IMR-90 (cell line): ENCODE results near the gene BDKRB1. TPM values are rescaled to one million over a fixed set of nuclear protein-coding genes. Genes with fewer than 3 reads are reported as not detected.

Experiments
- ATAC-seq: fragments of 200-7000 bp; cut with Tn5 transposase; 2 replicates; pipeline ENCODE4 v1.9.1; 2020; ENCODE audit warnings: low read depth, mild to moderate bottlenecking, moderate library complexity
- BruUV-seq: library from RNA; stranded (reverse); fragments of 400-500 nt; replicated peaks from 2 replicates; lab custom pipeline; 2021; lab: Mats Ljungman, UMichigan
- CTCF ChIA-PET: fragments of 300-600 bp; formaldehyde crosslinking; extraction: SDS; loops from one replicate; lab custom pipeline; 2021; ENCODE audit warnings: antibody characterized with exemption; lab: Yijun Ruan, JAX
- POLR2A ChIA-PET: fragments of 300-600 bp; sonication (Branson Sonifier 250); formaldehyde crosslinking; loops from one replicate; lab custom pipeline; 2022; ENCODE audit warnings: antibody characterized with exemption; ENCODE audit not compliant: unreplicated experiment; lab: Charles Lee
- DNase-seq: peaks from one replicate; pipeline ENCODE4 v3.0.0; 2013
- H2AFZ ChIP-seq: replicated peaks from 2 replicates; pipeline ENCODE3; 2013; ENCODE audit warnings: low read length, mild to moderate bottlenecking; ENCODE audit not compliant: poor library complexity
- H2AK5ac ChIP-seq: 2 replicates; pipeline ENCODE4 v1.6.1; 2013; ENCODE audit warnings: low read depth, low read length, inconsistent platforms
- H2AK9ac ChIP-seq: replicated peaks from 2 replicates; pipeline ENCODE3; 2013; ENCODE audit warnings: mild to moderate bottlenecking, low read depth, low read length, moderate library complexity; ENCODE audit not compliant: poor library complexity
- H2BK120ac ChIP-seq: 2 replicates; pipeline ENCODE4 v1.6.1; 2013; ENCODE audit warnings: low read depth, low read length, inconsistent platforms
- H2BK15ac ChIP-seq: 3 replicates; pipeline ENCODE4 v1.6.1; 2013; ENCODE audit warnings: low read depth, low read length, inconsistent platforms
- H2BK20ac ChIP-seq: 2 replicates; pipeline ENCODE4 v1.6.1; 2013; ENCODE audit warnings: low read depth, mild to moderate bottlenecking, inconsistent platforms, low read length, moderate library complexity
- H2BK5ac ChIP-seq: 2 replicates; pipeline ENCODE4 v1.6.1; 2013; ENCODE audit warnings: mild to moderate bottlenecking, low read depth, low read length, inconsistent platforms; ENCODE audit not compliant: poor library complexity, severe bottlenecking
- H3K14ac ChIP-seq: replicated peaks from 2 replicates; pipeline ENCODE4 v1.6.1; 2013; ENCODE audit warnings: low read depth, low read length, inconsistent platforms
- H3K18ac ChIP-seq: 2 replicates; pipeline ENCODE4 v1.6.1; 2013; ENCODE audit warnings: low read depth, low read length, control low read depth
- H3K23ac ChIP-seq: 2 replicates; pipeline ENCODE4 v1.6.1; 2013; ENCODE audit warnings: low read depth, low read length, inconsistent platforms
- H3K27ac ChIP-seq: 2 replicates; pipeline ENCODE4 v1.5.1; 2013; ENCODE audit warnings: mild to moderate bottlenecking, control low read depth, low read length; ENCODE audit not compliant: insufficient read depth
- H3K27me3 ChIP-seq: 2 replicates; pipeline ENCODE4 v1.6.1; 2013; ENCODE audit warnings: low read length; ENCODE audit not compliant: control insufficient read depth, insufficient read depth
- H3K36me3 ChIP-seq: 2 replicates; pipeline ENCODE4 v1.6.1; 2013; ENCODE audit warnings: low read length, mixed read lengths; ENCODE audit not compliant: control insufficient read depth, insufficient read depth
- H3K4ac ChIP-seq: 2 replicates; pipeline ENCODE4 v1.6.1; 2013; ENCODE audit warnings: low read depth, low read length, inconsistent platforms
- H3K4me1 ChIP-seq: 2 replicates; pipeline ENCODE4 v1.6.1; 2013; ENCODE audit warnings: low read length, mixed read lengths; ENCODE audit not compliant: control insufficient read depth, insufficient read depth
- H3K4me2 ChIP-seq: 2 replicates; pipeline ENCODE4 v1.6.1; 2013; ENCODE audit warnings: low read depth, mild to moderate bottlenecking, control low read depth, low read length, moderate library complexity
- H3K4me3 ChIP-seq: 2 replicates; pipeline ENCODE4 v1.5.1; 2013; ENCODE audit warnings: low read depth, mild to moderate bottlenecking, control low read depth, low read length, moderate library complexity; ENCODE audit not compliant: insufficient read depth
- H3K56ac ChIP-seq: 2 replicates; pipeline ENCODE4 v1.6.1; 2013; ENCODE audit warnings: low read length, inconsistent platforms; ENCODE audit not compliant: insufficient read depth; ENCODE audit errors: extremely low read depth
- H3K79me1 ChIP-seq, 2 experiments: 2 replicates each; pipeline ENCODE4 v1.6.1; 2013; ENCODE audit warnings: low read length in 2 of 2, inconsistent platforms in 1 of 2, low read depth in 1 of 2
- H3K9ac ChIP-seq: 2 replicates; pipeline ENCODE4 v1.6.1; 2013; ENCODE audit warnings: low read depth, low read length, control low read depth
- H3K9me1 ChIP-seq: 2 replicates; pipeline ENCODE4 v1.6.1; 2013; ENCODE audit warnings: low read length, inconsistent platforms; ENCODE audit not compliant: insufficient read depth
- H3K9me3 ChIP-seq: 2 replicates; pipeline ENCODE4 v1.6.1; 2013; ENCODE audit warnings: low read length; ENCODE audit not compliant: control insufficient read depth, insufficient read depth
- H4K20me1 ChIP-seq: 2 replicates; pipeline ENCODE4 v1.6.1; 2013; ENCODE audit warnings: low read length, inconsistent platforms; ENCODE audit not compliant: insufficient read depth
- H4K5ac ChIP-seq: 2 replicates; pipeline ENCODE4 v1.6.1; 2013; ENCODE audit warnings: mild to moderate bottlenecking, low read depth, low read length, control low read depth
- H4K8ac ChIP-seq, 2 experiments: 2 replicates each; pipeline ENCODE4 v1.6.1; 2013; ENCODE audit warnings: low read depth in 2 of 2, low read length in 2 of 2, control low read depth in 1 of 2, inconsistent platforms in 1 of 2
- H4K91ac ChIP-seq: 2 replicates; pipeline ENCODE4 v1.6.1; 2013; ENCODE audit warnings: low read depth, low read length, inconsistent platforms; ENCODE audit not compliant: insufficient read depth
- BHLHE40 ChIP-seq: fragments of 150-350 bp; IDR thresholded peaks from 2 replicates; pipeline ENCODE4 v1.6.1; 2016; ENCODE audit warnings: mild to moderate bottlenecking, low read depth, low read length
- CHD1 ChIP-seq: IDR thresholded peaks from 2 replicates; pipeline ENCODE4 v1.6.1; 2012; ENCODE audit warnings: low read depth, low read length, improper control_type of control experiment
- CTCF ChIP-seq: conservative IDR thresholded peaks from 2 replicates; pipeline ENCODE4 v1.5.1; 2012; ENCODE audit warnings: mild to moderate bottlenecking, low read depth, low read length, improper control_type of control experiment
- MAZ ChIP-seq: IDR thresholded peaks from 2 replicates; pipeline ENCODE4 v1.6.1; 2012; ENCODE audit warnings: low read depth, mild to moderate bottlenecking, low read length, improper control_type of control experiment, moderate library complexity, borderline replicate concordance
- USF2 ChIP-seq: fragments of 150-350 bp; IDR thresholded peaks from 2 replicates; pipeline ENCODE4 v1.6.1; 2017; ENCODE audit warnings: mild to moderate bottlenecking, antibody characterized with exemption, low read length, low read depth
- WGBS, 2 experiments: methylation state at CpG; one replicate each; pipeline versions ENCODE4 v1.1.5 to v1.1.7; 2013; ENCODE audit warnings: missing lambda C conversion rate in 2 of 2; ENCODE audit not compliant: insufficient read length in 1 of 2; ENCODE audit errors: extremely low coverage in 2 of 2; 5-methylcytosine and 5-hydroxymethylcytosine counted together
- dilution Hi-C: fragments of 300-500 bp; cut with HindIII; formaldehyde crosslinking; loops from one replicate; pipeline ENCODE4 v1.14.3; 2018; ENCODE audit warnings: low sequenced_read_pairs; ENCODE audit not compliant: unreplicated experiment
- in situ Hi-C: fragments of 300-500 bp; cut with MboI; formaldehyde crosslinking; loops from 3 replicates; pipeline ENCODE4 v1.14.3; 2019; ENCODE audit warnings: low sequenced_read_pairs, inconsistent platforms, mixed read lengths
- intact Hi-C: fragments of 100-400 bp; cut with micrococcal nuclease; formaldehyde crosslinking; loops from 2 replicates; pipeline ENCODE4 v1.10.0; 2022
- polyA plus RNA-seq, 3 experiments: library from polyadenylated mRNA; depleted of rRNA; stranded (reverse); fragments of >200 nt; gene quantifications; 2 replicates each; pipeline ENCODE4 v1.2.3, GENCODE V29; 2012; ENCODE audit warnings: low replicate concordance in 1 of 3
- total RNA-seq: library from RNA; depleted of rRNA; stranded (reverse); fragments of >200 nt; gene quantifications from 2 replicates; pipeline ENCODE4 v1.2.3, GENCODE V29; 2012

Gene BDKRB1
- total and polyA plus RNA-seq, 2 of the 4 experiments (the other 2 are of a cell fraction): 56.5 to 130 TPM

- Histone ChIP-seq H3K23ac (peak overlapping the region; percentile 92; the same call in 1 of the 2 replicates), H3K27me3 (no peaks in the 10 kb centered on the region), H2BK5ac (peak overlapping the region; percentile 97), H3K4ac (peak overlapping the region; percentile 99), H3K14ac (peak overlapping the region; percentile 87), H3K18ac (peak overlapping the region; percentile 84), H3K9me3 (no peaks in the 10 kb centered on the region), H2AK5ac (peak overlapping the region; percentile 97), H3K27ac (peak overlapping the region; percentile 91), H4K91ac (peak overlapping the region; percentile 99), H2AK9ac (peak overlapping the region; percentile 89), H3K9ac (no peak overlapping the region), H3K4me2 (no peak overlapping the region), H3K4me1 (peaks cover 43% of the 10 kb centered on the region), H4K8ac (peak overlapping the region; percentile 79 to 92), H2BK120ac (peak overlapping the region; percentile 99), H3K79me1 (peaks cover 15 to 61% of the 10 kb centered on the region in 2 experiments; a peak in 3 of 4 replicates), H2BK20ac (peak overlapping the region; percentile 96), H3K4me3 (no peak overlapping the region), H3K56ac (peak overlapping the region; percentile 92), H4K20me1 (no peaks in the 10 kb centered on the region), H4K5ac (peak overlapping the region; percentile 87), H3K36me3 (peaks cover 7% of the 10 kb centered on the region; the same call in 1 of the 2 replicates), H2BK15ac (peak overlapping the region; percentile 80), H3K9me1 (peaks cover 32% of the 10 kb centered on the region), H2AFZ (peak overlapping the region; percentile 62)
- TF ChIP-seq CTCF (no peak), USF2 (0 out of 2 replicates have a peak, but pooled peaks have one; percentile 32), CHD1 (no peak), MAZ (0 out of 2 replicates have a peak, but pooled peaks have one; percentile 27), BHLHE40 (peak; percentile 80)
- POLR2A ChIA-PET: no interaction called here
- in situ Hi-C loops (loop anchor here (25.0 kb wide), 1 partner anchor 714 kb away; the partner anchor contains the start of gene GLRX5), dilution Hi-C loops (no loop called here), intact Hi-C loops (no loop called here)
- BruUV-seq: no TSS peak
- no peak for DNase-seq
- WGBS, 2 experiments: 71% methylated on average over 1 of the region's 4 CpGs; no CpG with 5 or more reads in 1 of the 2 experiments
- CTCF ChIA-PET: interaction anchor here (1.4 to 1.6 kb wide), 2 partner anchors 124 to 151 kb away, joined by 3 to 4 read pairs; no protein-coding TSS in a partner anchor
- ATAC-seq: no peak
These were observed 4.3 kb upstream of the BDKRB1 start for GRCh38 chr14:96251656-96252155.
